A673 (cell line): ENCODE results near the gene SENP6.

Experiments used
- EZH2 ChIP-seq: fragments of 200-600 bp; sonication (generic); IDR thresholded peaks from 2 replicates; pipeline ENCODE4 v1.6.1; 2017; ENCODE audit warnings: borderline replicate concordance, low read depth, mild to moderate bottlenecking, mixed read lengths, antibody characterized with exemption, low read length; ENCODE audit not compliant: poor library complexity, severe bottlenecking
- TF ChIP-seq, protein P1 (sequence below): fragments of 300-800, 200-600 bp; sonication (generic); conservative IDR thresholded peaks from 2 replicates; pipeline ENCODE4 v1.5.1; 2017; ENCODE audit warnings: low read depth, mild to moderate bottlenecking, antibody characterized with exemption, low read length, moderate library complexity, mixed read lengths

- TF ChIP-seq, protein P1, sequence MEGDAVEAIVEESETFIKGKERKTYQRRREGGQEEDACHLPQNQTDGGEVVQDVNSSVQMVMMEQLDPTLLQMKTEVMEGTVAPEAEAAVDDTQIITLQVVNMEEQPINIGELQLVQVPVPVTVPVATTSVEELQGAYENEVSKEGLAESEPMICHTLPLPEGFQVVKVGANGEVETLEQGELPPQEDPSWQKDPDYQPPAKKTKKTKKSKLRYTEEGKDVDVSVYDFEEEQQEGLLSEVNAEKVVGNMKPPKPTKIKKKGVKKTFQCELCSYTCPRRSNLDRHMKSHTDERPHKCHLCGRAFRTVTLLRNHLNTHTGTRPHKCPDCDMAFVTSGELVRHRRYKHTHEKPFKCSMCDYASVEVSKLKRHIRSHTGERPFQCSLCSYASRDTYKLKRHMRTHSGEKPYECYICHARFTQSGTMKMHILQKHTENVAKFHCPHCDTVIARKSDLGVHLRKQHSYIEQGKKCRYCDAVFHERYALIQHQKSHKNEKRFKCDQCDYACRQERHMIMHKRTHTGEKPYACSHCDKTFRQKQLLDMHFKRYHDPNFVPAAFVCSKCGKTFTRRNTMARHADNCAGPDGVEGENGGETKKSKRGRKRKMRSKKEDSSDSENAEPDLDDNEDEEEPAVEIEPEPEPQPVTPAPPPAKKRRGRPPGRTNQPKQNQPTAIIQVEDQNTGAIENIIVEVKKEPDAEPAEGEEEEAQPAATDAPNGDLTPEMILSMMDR = no peak
- no peak for TF ChIP-seq EZH2
Measured at GRCh38 chr6:75568100-75568499, 33.6 kb upstream of the SENP6 start.
